CD4-positive, alpha-beta T cell (primary cell): ENCODE measurements around the gene ZNF521. TPM values are rescaled to one million over a fixed set of nuclear protein-coding genes. Genes with fewer than 3 reads are reported as not detected.
A peak's percentile ranks its signal among the peaks of the same experiment; 100 is the strongest.

Experiments
- ATAC-seq: fragments of 200-7000 bp; cut with Tn5 transposase; one replicate; pipeline ENCODE4 v1.10.0; 2022; ENCODE audit warnings: mild to moderate bottlenecking; ENCODE audit not compliant: poor library complexity
- CTCF ChIA-PET: fragments of 350-600 bp; sonication (Branson Sonifier 250); formaldehyde crosslinking; loops from one replicate; lab custom pipeline; 2021; ENCODE audit warnings: antibody characterized with exemption, inconsistent platforms; lab: Charles Lee
- POLR2A ChIA-PET: fragments of 350-600 bp; sonication (Branson Sonifier 250); formaldehyde crosslinking; loops from one replicate; lab custom pipeline; 2021; ENCODE audit warnings: antibody characterized with exemption, inconsistent platforms; lab: Charles Lee
- DNase-seq, 14 experiments: peaks; one replicate each; pipeline ENCODE4 v3.0.0-alpha.2; 2013 to 2020; ENCODE audit warnings: mixed read lengths in 2 of 14
- H3K27ac ChIP-seq, 2 donors: one replicate each; pipeline versions ENCODE4 v1.5.1 to v1.7.0; 2013; ENCODE audit warnings: low read length in 2 of 2, low read depth in 1 of 2, mild to moderate bottlenecking in 1 of 2
- H3K27me3 ChIP-seq, 2 experiments: 1 replicate in 1 of 2; 2 replicates in 1 of 2; pipeline versions ENCODE4 v1.6.1 to v1.7.0; 2013; ENCODE audit warnings: low read length in 2 of 2, control low read depth in 1 of 2, mild to moderate bottlenecking in 1 of 2, moderate library complexity in 1 of 2; ENCODE audit not compliant: insufficient read depth in 2 of 2, control insufficient read depth in 1 of 2
- H3K36me3 ChIP-seq: one replicate; pipeline ENCODE4 v1.6.1; 2013; ENCODE audit warnings: low read length, control low read depth; ENCODE audit not compliant: insufficient read depth
- H3K4me1 ChIP-seq: one replicate; pipeline ENCODE4 v1.6.1; 2013; ENCODE audit warnings: low read length, control low read depth; ENCODE audit not compliant: insufficient read depth
- H3K4me3 ChIP-seq: one replicate; pipeline ENCODE4 v1.5.1; 2013; ENCODE audit warnings: mild to moderate bottlenecking, low read length, moderate library complexity
- H3K9me3 ChIP-seq, 2 experiments: 1 replicate in 1 of 2; 2 replicates in 1 of 2; pipeline versions ENCODE4 v1.6.1 to v1.7.0; 2013; ENCODE audit warnings: low read length in 2 of 2, mild to moderate bottlenecking in 2 of 2, control low read depth in 1 of 2, moderate library complexity in 1 of 2; ENCODE audit not compliant: control insufficient read depth in 1 of 2, insufficient read depth in 1 of 2
- H3K27ac Mint-ChIP-seq: one replicate; pipeline ENCODE4 v1.8.0; 2020; ENCODE audit warnings: mixed read lengths
- H3K27me3 Mint-ChIP-seq: one replicate; pipeline ENCODE4 v1.8.0; 2021; ENCODE audit warnings: mixed read lengths
- H3K36me3 Mint-ChIP-seq: one replicate; pipeline ENCODE4 v1.8.0; 2021; ENCODE audit warnings: low read depth, mixed read lengths
- H3K4me1 Mint-ChIP-seq: one replicate; pipeline ENCODE4 v1.8.0; 2021; ENCODE audit warnings: low read depth, mixed read lengths
- H3K4me3 Mint-ChIP-seq: one replicate; pipeline ENCODE4 v1.8.0; 2020; ENCODE audit warnings: mild to moderate bottlenecking, mixed read lengths
- H3K9me3 Mint-ChIP-seq: one replicate; pipeline ENCODE4 v1.8.0; 2020; ENCODE audit warnings: mixed read lengths
- CTCF ChIP-seq: fragments of 200-600 bp; IDR thresholded peaks from one replicate; pipeline ENCODE4 v1.8.0; 2022; ENCODE audit warnings: antibody characterized with exemption, mild to moderate bottlenecking
- intact Hi-C, 2 experiments: fragments of 100-400 bp; cut with DNase I in 1 of 2; cut with micrococcal nuclease in 1 of 2; formaldehyde crosslinking; loops; one replicate each; pipeline versions ENCODE4 v1.15.1 to v1.9.0; 2023 to 2025; cut with DNase I, micrococcal nuclease
- total RNA-seq, 174 experiments: library from RNA in 2 of 174; stranded (reverse) in 2 of 174; gene quantifications; one replicate each; pipeline ENCODE4 v1.2.3 and lab custom pipeline; 2021 to 2026

ZNF521 gene
- total RNA-seq, 2 experiments from 2014 or later: not detected

GRCh38 chr18:25231327-25231691 lies 120.7 kb downstream of the ZNF521 start:
- Histone ChIP-seq H3K4me3 (no peak overlapping the region), H3K36me3 (no peaks in the 10 kb centered on the region), H3K27ac (no peak overlapping the region), H3K4me1 (no peaks in the 10 kb centered on the region), H3K9me3 (peaks cover 0 to 4% of the 10 kb centered on the region in 2 experiments), H3K27me3 (no peaks in the 10 kb centered on the region)
- DNase-seq (no peak), ATAC-seq (no peak)
- H3K27ac Mint-ChIP-seq: no peak overlapping the region
- no peak overlapping the region for H3K4me3 Mint-ChIP-seq
- POLR2A ChIA-PET: no interaction called here
- H3K36me3 Mint-ChIP-seq: no peaks in the 10 kb centered on the region
- TF ChIP-seq CTCF: no peak
- H3K9me3 Mint-ChIP-seq: no peaks in the 10 kb centered on the region
- CTCF ChIA-PET: no interaction called here
- intact Hi-C loops: no loop called here
- no peaks in the 10 kb centered on the region for H3K4me1 Mint-ChIP-seq
- H3K27me3 Mint-ChIP-seq: no peaks in the 10 kb centered on the region

- DNase-seq: peak in 1 of 14 experiments; percentile 5
- intact Hi-C loops: no loop called here
- ATAC-seq: no peak
- Histone ChIP-seq H3K27me3 (no peaks in the 10 kb centered on the region), H3K9me3 (peaks cover 0 to 4% of the 10 kb centered on the region in 2 experiments), H3K36me3 (no peaks in the 10 kb centered on the region), H3K27ac (no peak overlapping the region), H3K4me3 (no peak overlapping the region), H3K4me1 (no peaks in the 10 kb centered on the region)
- CTCF ChIA-PET: no interaction called here
- TF ChIP-seq CTCF: no peak
- Mint-ChIP-seq H3K27me3 (no peaks in the 10 kb centered on the region), H3K4me1 (no peaks in the 10 kb centered on the region), H3K4me3 (no peak overlapping the region), H3K36me3 (no peaks in the 10 kb centered on the region), H3K27ac (no peak overlapping the region), H3K9me3 (no peaks in the 10 kb centered on the region)
- POLR2A ChIA-PET: no interaction called here
Measured at GRCh38 chr18:25230658-25231326, 121.2 kb downstream of the ZNF521 start.

GRCh38 chr18:25229920-25230319 lies 122.0 kb downstream of the ZNF521 start:
- Histone ChIP-seq H3K27ac (no peak overlapping the region), H3K27me3 (no peaks in the 10 kb centered on the region), H3K9me3 (peaks cover 0 to 4% of the 10 kb centered on the region in 2 experiments), H3K4me3 (no peak overlapping the region), H3K36me3 (no peaks in the 10 kb centered on the region), H3K4me1 (no peaks in the 10 kb centered on the region)
- intact Hi-C loops: no loop called here
- no peak for DNase-seq
- H3K4me3 Mint-ChIP-seq: no peak overlapping the region
- no peak overlapping the region for H3K27ac Mint-ChIP-seq
- POLR2A ChIA-PET: no interaction called here
- H3K27me3 Mint-ChIP-seq: no peaks in the 10 kb centered on the region
- CTCF ChIA-PET: no interaction called here
- H3K4me1 Mint-ChIP-seq: no peaks in the 10 kb centered on the region
- no peaks in the 10 kb centered on the region for H3K9me3 Mint-ChIP-seq
- no peak for TF ChIP-seq CTCF
- H3K36me3 Mint-ChIP-seq: no peaks in the 10 kb centered on the region
- ATAC-seq: no peak
